Stimulated activated CD8-positive, alpha-beta memory T cell treated with anti-CD3 and anti-CD28 coated beads, Interleukin-4, amount 100 ng/mL, for 4 hours (primary cell): ENCODE results near the gene MAN1B1.
"Not testable (repeated sequence)": the region's sequence is repeated elsewhere in the genome, so short reads cannot be mapped to it uniquely, and the experiment has no call there.

Source experiments
- DNase-seq, 2 donors: peaks; one replicate each; pipeline ENCODE4 v3.0.0-alpha.2; 2020; ENCODE audit warnings: low read depth in 2 of 2, low spot score in 1 of 2

MAN1B1 gene

DNA sequence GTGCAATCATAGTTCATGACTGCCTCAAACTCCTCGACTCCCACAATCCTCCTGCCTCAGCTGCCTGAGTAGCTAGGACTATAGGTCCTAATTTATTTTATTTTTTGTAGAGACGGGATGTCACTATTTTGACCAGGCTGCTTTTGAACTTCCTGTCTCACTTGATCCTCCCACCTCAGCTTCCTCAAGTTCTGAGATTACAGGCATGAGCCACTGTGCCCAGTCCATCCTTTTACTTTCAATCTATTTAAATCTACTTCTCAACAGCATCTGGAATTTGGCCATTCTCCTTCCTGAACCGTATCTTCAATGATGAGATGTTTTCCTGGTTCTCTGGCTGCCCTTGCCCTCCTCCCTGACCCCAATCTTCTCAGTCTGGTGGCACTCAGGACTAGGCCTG, 40.0 kb downstream of the MAN1B1 start:
- DNase-seq = no peak

DNA sequence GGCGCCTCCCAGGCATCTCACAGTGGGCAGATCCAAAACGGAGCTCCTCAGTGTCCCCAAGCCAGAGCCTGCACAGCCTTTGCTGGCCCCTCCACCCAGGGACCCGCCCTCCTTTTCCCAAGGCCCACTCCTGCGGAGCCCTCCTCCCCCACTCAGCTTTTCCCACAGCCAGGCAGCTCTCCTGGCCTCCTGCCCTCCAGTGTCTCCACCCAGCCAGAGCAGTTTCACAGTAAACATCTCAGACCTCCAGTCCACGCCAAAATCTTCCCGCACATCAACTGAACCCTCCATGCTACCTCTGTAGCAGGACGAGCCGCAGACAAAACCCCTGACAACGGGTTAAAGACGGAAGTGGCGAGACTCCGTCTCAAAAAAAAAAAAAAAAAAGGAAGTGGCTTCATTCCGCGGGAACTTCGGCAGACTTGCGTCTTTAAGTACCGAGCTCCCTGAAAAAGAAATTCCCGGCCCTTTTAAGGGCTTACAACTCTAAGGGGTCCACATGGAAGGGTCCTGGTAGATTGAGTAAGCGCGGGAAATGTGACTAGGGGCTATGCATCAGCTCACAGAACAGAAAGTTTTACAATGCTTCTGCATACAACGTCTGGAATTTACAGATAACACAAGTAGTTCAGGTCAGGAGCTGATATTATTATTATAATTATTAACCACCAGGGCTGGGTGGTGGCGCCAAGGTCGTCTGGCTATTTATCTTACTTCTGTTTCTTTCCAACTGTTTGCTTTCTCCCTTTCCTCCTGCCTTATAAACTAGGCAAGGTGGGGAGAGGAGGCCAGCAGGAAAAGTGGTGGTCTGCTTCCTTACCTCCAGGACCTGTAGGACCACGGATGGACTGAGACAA, 40.7 kb downstream of the MAN1B1 start:
- DNase-seq = no peak

DNA sequence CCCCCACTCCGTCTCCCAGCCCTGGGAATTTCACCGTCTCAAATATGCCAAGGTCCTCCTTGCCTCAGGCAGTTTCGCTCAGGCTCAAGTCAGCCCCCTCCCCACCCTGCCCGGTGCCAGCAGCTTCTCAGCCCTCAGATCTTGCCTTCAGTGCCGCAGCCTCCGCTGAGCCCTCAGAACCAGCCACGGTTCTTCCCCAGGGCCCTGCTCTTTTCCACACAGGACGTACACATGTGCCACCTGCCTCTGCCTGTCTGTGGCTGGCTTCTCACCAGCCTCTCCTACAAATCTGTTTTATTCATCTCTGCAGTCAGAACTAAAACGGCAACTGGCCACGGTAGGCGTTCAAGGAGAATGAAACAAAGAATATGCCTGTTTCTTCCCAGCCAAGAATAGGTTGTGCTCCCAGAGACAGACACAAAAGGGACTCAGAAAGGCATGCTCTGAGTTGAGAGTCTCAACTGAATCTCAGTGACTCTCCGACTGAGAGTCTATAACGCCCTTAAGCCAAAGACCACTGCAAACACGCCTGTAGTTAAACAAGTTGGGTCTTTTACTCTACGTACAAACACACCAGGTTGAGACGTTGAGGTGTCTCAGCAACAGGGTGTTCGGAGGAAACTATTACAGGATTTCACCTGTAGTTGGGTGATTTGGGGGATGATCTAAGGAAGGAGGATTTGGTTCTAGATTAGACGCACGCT, 41.5 kb downstream of the MAN1B1 start:
- DNase-seq = no peak

DNA sequence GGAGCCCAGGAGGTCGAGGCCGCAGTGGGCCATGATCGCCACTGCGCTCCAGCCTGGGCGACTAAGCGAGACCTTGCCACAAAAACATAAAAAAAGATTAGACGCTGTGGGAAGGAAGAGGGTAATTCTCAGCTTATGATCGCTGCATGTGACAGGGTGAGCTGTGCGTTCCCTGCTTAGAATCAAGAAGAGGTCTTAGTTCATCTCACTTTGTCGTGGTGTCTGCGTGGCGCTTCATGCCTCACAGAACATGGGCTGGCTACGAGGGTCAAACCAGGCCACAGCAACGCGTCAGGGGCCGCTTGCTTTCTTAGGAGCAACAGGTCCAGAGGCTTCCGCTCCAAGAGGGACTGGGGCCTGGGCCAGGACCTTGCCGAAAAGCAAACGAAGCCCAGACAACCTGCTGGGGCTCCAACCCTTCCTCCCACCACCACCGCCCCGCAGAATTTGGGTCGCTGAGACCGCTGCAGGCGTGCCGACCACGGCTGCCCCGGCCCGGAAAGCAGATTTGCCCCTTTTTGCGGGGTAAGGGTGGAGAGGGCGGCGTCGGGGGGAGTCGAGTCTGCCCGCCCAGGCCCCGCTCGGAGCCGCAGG, 42.2 kb downstream of the MAN1B1 start:
- DNase-seq = no peak

DNA sequence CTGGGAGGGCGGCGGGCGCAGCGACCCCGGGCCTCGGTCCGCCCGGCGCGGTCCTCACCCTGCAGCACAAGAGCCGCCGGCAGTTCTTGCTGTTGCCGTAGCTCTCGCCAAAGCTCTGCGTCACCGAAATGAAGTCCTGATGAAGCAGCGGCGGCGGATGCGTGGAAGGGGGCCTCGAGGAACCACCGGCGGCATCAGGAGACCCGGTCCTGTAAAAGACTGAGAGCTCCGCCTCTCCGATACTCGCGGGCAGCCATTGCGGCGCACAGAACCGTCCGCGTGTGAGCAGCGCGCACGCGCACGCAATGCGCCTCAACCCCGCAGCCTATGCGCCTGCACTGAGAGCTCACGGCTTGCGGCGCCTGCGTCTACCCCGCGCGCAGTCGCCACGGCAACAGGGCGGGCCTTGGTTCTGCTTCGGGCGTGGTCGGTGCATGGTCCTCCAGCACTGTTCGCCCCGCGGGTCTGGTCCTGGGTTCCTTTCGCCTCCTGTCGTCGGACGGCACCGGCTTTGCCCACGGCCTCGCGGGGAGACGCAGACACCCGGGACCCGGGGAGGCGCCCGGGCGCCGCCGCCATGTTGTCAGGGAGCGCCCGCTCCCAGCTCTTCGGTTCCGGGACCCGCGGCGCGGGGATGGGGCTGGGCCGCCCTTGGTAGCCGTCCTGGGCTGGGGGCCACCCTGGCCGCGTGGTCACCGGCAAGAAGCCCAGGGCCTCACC, 42.8 kb downstream of the MAN1B1 start:
- DNase-seq = peak; percentile 69 to 81

DNA sequence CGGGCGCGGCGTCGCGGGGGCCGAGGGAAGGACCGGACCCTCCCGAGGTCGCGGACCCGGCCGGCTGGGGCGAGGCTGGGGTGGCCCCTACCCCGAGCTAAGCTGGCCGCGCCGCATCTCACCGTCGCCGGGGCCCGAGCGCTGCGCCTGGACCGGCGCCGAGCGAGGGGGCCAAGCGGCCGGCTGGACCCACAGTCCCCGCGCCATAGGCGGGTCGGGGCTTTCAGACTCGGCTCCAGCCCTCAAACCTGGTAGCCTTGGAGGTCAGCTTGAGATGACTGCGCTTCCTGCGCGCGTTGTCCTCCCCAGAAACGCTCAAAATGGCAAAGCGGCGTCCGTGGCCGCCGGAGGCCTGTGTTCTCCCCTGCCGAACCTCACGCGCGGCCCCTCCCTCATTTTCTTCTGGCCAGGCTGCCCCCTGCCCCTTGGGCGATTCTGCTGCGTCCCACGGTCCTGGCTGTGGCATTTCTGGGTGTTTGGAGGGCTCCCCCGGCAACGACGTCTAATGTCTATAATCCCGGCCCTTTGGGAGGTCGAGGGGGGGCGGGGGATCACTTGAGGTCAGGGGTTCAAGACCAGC, 43.5 kb downstream of the MAN1B1 start:
- no peak for DNase-seq

DNA sequence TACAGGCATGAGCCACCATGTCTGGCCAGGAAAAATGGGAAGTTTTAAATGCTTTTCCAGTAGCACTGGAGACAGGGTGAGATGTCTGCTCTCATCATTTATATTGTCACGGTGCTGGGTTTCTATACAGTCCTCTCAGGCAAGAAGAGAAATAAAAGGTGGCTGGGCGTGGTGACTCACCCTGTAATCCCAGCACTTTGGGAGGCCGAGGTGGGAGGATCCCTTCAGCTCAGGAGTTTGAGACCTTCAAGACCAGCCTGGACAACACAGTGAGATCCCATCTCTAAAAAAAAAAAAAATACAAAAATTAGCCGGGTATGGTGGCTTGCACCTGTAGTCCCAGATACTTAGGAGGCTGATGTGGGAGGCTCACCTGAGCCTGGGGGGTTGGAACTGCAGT, 47.4 kb downstream of the MAN1B1 start:
- DNase-seq = no peak

GRCh38 chr9:137135154-137135553, 48.4 kb downstream of the MAN1B1 start:
- DNase-seq = not testable (repeated sequence)

- DNase-seq = no peak
Observed at GRCh38 chr9:137136261-137136880, 49.6 kb downstream of the MAN1B1 start.

GRCh38 chr9:137136881-137137607, 50.3 kb downstream of the MAN1B1 start:
- no peak for DNase-seq

DNA sequence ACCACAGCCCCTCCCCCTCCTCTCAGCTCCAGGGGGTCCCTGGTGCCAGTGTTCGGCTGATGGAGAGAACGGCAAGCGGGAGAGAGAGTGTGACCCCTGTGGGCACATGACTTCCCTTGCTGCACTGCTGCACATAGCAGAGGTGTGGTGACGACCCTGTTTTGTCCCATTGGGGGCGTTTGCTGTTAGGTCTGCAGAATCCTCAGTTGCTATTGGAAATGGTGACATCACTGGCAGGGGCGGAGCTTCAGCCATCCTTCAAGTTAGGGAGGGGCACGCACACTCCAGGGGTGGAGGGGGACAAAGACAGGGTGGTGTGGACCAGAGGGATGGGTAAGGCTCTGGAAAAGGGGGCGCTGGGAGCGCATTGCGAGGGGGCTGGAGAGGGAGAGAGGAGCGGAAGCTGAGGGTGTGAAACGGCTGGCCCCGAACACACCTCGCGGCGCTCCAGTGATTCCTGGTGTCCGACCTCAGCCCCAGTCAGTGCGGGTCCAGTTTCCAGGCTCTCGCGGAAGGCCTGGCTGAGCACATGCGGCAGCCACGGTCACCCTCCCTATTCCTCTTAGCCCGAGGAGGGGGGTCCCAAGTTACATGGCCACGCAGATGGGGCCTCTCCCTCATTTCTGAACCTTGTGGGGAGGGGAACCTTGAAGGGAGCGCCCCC, 51.4 kb downstream of the MAN1B1 start:
- no peak for DNase-seq

GRCh38 chr9:137138722-137139467, 52.1 kb downstream of the MAN1B1 start, which contains the start of gene GRIN1:
TSS of gene GRIN1 (plus strand) at chr9:137139154. CDS start at chr9:137139487, 333 bp downstream.
- no peak for DNase-seq

GRCh38 chr9:137139468-137140150, 52.8 kb downstream of the MAN1B1 start:
- DNase-seq = no peak

- DNase-seq = no peak
Observed at GRCh38 chr9:137140151-137141012, 53.6 kb downstream of the MAN1B1 start.

DNA sequence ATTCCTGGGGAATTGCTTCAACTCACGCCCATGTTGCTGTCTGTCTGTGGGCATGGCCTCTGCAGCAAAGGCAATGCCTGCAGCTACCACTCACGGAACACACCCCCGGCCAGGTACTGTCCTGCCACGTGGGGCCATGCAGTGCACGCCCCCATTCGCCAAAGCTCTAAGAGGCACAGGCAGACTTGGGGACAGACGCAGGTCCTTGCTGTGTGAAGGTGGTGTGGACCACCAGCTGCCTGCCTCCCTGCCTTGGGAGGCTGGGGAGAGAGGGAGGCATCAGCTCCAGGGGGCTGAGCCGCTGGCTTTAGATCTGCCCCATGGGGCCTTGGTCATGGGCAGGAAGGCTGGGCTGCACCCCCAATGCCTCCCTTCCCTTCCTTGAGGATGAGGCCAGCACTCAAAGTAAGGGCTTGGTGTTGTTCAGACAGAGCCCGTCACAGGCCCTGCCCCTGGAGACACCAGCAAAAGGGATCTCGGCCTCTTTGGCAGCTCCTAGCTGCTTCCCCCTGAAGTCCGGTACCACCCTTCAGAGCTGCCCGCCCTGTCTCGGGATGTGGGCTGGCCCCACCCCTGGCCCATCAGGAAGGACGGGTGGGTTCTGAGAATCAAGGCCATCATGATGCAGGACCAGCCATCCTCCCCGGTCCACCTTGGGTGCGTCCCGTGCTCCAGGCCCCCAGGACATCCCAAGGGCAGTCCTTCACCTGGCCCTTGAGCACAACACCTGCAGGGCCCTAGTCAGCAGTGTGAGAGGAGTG, 54.4 kb downstream of the MAN1B1 start:
- no peak for DNase-seq
